Stimulated activated CD8-positive, alpha-beta memory T cell treated with anti-CD3 and anti-CD28 coated beads, Interleukin-15, amount 100 ng/mL, for 1 hour (primary cell): ENCODE measurements around the gene RPS29.
"Not testable (repeated sequence)": the region's sequence is repeated elsewhere in the genome, so short reads cannot be mapped to it uniquely, and the experiment has no call there.

Experiments
- DNase-seq: peaks from one replicate; pipeline ENCODE4 v3.0.0-alpha.2; 2020; ENCODE audit warnings: low read depth

Gene RPS29

DNA sequence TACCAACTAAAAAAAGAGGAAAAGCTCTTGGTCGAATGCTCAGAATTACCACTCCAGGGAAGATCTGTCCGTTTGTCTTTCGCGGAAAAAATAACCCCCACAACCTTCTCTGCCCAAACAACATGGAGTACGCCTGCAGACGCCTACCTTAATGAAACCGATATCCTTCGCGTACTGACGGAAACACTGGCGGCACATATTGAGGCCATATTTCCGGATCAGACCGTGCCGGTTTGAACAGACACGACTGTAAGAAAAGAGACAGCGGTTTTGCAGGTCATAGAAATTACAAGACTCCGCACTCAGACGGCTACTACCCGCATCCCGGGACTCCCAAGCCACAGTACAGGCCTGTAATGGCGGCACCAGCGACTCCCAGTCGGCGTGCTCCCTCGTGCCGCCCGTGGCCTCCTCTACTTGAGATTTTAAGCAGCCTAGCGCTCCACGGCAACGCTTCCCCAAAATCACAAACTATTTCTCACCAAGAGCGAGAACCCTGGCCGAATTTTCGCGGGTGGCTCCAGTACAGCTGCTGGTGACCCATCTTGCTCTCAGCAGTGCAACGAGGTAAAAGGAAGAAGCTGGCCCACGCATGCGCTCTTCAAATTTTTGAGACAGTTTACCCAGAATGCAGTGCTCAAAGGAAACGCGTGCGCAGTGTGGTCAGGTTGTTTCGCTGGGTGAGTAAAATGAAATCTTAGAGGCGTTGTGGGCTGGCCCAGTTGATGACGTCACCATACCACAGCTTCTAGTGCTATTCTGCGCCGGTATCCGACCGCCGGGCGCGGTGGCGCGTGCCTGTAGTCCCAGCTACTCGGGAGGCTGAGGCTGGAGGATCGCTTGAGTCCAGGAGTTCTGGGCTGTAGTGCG is at the start of gene RPS29:
RPS29 (minus strand) TSS at position 578 of the 870 bp plus-strand sequence; CDS start at position 544, 34 bp downstream.
- DNase-seq, result peak; percentile 97

DNA sequence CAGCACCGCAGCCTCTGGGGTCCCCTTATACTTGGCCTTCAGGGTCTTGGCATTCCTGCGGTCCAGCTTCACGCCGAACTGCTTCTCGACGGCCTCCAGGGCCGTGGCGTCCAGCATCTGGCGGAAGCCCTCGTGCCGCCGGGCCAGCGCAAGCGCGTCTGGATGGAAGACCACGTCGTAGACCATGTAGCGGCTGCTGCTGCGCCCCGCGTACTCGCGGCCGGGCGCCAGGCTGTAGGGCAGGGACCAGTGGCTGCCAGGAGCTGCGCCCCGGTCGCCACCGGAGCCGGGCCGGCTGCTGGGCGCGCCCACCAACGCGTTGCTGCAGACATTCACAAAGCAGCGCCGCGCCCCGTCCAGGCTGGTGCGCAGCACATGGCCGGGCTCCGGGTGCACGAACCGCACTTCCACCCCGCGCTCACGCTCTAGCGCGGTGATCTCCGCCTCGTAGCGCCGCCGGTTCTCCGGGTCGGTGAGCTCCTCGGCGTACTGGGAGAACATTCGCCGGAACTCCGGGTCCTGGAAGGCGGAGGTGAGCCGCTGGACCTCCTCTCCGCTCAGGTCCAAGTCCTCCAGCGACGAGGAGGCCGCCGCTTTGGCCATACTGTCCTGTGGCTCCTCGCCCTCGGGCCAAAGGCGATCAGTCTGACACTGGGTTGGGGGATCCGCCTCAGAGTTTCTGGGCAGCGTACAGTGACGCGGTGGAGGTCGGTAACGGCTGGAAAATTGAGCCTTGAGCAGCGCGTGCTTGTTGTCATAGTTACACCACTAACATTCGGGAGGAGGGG is 48.6 kb upstream of the RPS29 start, which contains the start of gene DNAAF2:
DNAAF2 (minus strand) TSS at position 698 of the 788 bp plus-strand sequence; CDS start at position 603, 95 bp downstream.
- DNase-seq, result peak; percentile 40

- peak; percentile 82 for DNase-seq
Observed at GRCh38 chr14:49633640-49634546, 47.7 kb upstream of the RPS29 start.

GRCh38 chr14:49623941-49624839 is 38.0 kb upstream of the RPS29 start:
- DNase-seq, result no peak

DNA sequence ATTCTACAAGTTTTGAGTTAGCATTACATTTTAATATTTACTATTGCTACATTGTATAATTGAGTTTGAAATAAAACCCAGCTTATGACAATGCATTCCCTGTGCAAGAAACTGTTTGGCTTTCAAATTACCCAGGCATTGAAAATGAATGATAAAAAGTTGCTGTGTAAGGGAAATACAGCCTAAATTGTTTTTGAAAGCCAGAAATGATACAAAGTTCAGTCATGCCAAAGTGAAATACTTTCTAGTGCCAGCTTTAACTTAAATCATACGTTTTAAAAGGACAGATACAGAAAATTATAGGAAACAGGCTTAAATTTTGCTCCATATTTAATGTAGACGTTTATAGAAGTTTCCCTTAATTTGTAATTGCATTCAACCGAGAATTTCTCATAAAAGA is 37.2 kb upstream of the RPS29 start:
- DNase-seq, result no peak

DNA sequence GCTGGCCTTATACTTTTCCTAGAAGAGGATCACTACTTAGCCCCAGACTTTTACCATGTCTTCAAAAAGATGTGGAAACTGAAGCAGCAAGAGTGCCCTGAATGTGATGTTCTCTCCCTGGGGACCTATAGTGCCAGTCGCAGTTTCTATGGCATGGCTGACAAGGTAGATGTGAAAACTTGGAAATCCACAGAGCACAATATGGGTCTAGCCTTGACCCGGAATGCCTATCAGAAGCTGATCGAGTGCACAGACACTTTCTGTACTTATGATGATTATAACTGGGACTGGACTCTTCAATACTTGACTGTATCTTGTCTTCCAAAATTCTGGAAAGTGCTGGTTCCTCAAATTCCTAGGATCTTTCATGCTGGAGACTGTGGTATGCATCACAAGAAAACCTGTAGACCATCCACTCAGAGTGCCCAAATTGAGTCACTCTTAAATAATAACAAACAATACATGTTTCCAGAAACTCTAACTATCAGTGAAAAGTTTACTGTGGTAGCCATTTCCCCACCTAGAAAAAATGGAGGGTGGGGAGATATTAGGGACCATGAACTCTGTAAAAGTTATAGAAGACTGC is 35.9 kb upstream of the RPS29 start:
- DNase-seq, result no peak

- no peak for DNase-seq
Observed at GRCh38 chr14:49621114-49621881, 35.1 kb upstream of the RPS29 start.

- peak; percentile 87 for DNase-seq
Observed at GRCh38 chr14:49620182-49621113, 34.3 kb upstream of the RPS29 start, which contains the start of the genes MGAT2 and RPL36AL. Gene MGAT2, plus strand, starts transcription at chr14:49620799. Its CDS starts 470 bp downstream, at chr14:49621269. Gene RPL36AL, minus strand, starts transcription at chr14:49620626. Its CDS starts 1,522 bp downstream, at chr14:49619104.

GRCh38 chr14:49619730-49620129 is 33.5 kb upstream of the RPS29 start:
- no peak for DNase-seq

DNA sequence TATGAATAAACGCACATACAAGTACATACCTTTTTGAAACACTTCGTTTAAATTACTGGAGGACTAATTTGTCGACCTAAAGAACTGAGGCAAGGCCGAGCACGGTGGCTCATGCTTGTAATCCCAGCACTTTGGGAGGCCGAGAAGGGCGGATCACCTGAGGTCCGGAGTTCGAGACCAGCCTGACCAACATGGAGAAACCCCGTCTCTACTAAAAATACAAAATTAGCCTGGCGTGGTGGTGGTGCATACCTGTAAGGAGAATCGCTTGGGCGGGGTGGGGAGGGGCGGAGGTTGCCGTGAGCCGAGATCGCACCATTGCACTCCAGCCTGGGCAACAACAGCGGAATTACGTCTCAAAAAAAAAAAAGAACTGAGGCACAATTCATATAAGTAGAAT is 33.1 kb upstream of the RPS29 start:
- DNase-seq, result not testable (repeated sequence)

DNA sequence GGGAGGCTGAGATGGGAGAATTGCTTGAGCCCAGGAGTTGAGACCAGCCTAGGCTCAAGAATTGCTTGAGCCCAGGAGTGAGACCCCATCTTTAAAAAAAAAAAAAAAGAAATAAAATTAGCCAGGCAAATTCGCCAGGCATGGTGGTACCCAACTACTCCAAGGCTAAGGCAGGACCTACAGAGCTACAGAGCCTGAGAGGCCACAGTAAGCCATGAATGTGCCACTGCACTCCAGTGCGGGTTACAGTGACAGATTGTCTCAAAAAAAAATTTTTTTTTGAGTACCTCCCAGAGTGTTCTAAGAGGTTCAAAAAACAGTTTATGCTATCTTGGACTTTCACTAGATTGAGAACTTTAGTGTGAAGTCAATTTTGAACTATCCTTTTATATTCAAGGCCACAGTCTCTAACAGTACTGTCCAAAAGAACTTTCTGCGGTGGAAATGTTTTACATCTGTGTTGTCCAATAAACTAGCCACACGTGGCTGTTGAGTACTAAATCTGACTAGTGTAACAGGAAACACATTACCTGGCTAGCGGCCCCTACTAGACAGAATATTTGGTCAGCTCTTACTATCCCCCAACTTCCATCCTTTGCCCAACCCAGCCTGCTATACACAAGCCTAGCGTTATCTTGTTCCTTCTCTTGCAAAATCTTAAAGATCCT is 31.8 kb upstream of the RPS29 start:
- DNase-seq, result no peak

DNA sequence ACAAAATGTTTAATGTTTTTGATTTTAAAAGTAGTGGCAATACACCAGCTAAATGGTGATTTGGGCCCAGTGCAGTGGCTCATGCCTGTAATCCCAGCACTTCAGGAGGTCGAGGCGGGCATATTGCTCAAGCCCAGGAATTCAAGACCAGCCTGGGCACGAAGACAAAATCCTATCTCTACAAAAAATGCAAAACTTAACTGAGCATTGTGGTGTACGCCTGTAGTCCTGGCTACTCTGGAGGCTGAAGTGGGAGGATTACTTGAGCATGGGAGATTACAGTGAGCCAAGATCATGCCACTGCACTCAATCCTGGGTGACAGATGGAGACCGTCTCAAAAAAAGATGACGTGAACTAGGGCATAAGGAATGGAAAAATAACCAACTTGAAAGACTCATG is 29.6 kb upstream of the RPS29 start:
- no peak for DNase-seq

- DNase-seq, result no peak
Observed at GRCh38 chr14:49614196-49614595, 28.0 kb upstream of the RPS29 start.

DNA sequence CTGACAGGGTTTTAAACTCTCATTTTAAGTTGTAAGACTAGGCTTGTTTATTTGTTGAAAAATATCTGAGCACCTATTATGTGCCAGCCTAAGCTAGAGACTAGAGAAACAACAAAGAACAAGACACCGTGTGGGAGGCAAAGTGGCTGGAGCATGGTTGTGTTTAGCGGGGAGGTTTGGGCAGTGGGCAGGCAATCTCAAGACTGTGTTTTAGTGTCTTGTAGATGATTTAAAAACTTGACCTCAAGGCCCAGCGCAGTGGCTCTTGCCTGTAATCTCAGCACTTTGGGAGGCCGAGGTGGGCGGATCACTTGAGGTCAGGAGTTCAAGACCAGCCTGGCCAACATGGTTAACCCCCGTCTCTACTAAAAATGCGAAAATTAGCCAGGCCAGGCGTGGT is 26.5 kb upstream of the RPS29 start:
- DNase-seq, result no peak

DNA sequence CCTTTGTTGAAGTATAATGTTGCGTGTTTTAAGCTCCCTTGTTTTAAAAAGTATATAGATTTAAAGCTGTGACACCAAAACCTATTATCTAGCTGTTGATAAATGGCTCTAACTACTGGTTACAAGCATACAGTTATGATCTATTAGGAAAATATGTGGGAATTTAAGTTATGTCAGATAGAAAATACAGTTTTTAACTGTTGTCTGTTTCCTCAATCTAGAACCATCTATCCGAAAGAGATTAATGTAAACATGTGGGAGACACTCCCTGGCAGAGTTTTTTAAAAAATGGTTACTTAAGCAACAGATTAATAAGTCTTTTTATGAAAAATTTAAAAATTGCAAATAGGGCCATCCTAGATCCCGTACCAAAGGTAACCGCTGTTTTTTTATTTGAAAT is 26.1 kb upstream of the RPS29 start:
- no peak for DNase-seq

- DNase-seq, result no peak
Observed at GRCh38 chr14:49607583-49607982, 21.4 kb upstream of the RPS29 start.

GRCh38 chr14:49598485-49599300 is 12.5 kb upstream of the RPS29 start, which contains the start of gene LRR1:
Gene LRR1, plus strand, starts transcription at chr14:49598940. Its CDS starts 81 bp downstream, at chr14:49599021.
- DNase-seq, result peak; percentile 75
